K562 treated with DMSO at 1 percent for 24 hours (cell line): Measurements from ENCODE around the gene ICE1. TPM values are rescaled to one million over a fixed set of nuclear protein-coding genes. Genes with fewer than 3 reads are reported as not detected.

Experiments used
- total RNA-seq: library from RNA; unstranded; fragments of 300-600 nt; gene quantifications from 2 replicates; pipeline ENCODE4 v1.2.3, GENCODE V29; 2022; ENCODE audit warnings: low read depth; ENCODE audit not compliant: insufficient read depth

ICE1 gene
- 10.2 and 12.9 TPM in 2 replicates for total RNA-seq

GRCh38 chr5:5421961-5422818 is at the start of gene ICE1:
TSS of gene ICE1 (plus strand) at chr5:5422677. CDS start at chr5:5422916, 239 bp downstream.

